Measurements from ENCODE around the gene ENPP1.

DNA sequence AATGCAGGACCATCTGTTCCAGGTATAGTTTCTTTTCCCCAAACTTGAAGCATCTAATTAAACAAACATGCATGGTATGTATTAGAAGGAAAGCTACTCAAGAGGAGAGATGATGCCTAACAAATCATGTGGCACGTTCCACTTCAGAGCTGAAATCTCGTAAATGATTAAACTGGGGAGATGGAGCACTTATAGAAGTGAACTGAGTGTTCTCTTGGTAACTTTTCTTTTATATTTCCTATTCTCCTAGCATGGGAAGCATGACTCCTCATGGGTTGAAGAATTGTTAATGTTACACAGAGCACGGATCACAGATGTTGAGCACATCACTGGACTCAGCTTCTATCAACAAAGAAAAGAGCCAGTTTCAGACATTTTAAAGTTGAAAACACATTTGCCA is 82.3 kb downstream of the ENPP1 start:
- TF ChIP-seq, protein P1, sequence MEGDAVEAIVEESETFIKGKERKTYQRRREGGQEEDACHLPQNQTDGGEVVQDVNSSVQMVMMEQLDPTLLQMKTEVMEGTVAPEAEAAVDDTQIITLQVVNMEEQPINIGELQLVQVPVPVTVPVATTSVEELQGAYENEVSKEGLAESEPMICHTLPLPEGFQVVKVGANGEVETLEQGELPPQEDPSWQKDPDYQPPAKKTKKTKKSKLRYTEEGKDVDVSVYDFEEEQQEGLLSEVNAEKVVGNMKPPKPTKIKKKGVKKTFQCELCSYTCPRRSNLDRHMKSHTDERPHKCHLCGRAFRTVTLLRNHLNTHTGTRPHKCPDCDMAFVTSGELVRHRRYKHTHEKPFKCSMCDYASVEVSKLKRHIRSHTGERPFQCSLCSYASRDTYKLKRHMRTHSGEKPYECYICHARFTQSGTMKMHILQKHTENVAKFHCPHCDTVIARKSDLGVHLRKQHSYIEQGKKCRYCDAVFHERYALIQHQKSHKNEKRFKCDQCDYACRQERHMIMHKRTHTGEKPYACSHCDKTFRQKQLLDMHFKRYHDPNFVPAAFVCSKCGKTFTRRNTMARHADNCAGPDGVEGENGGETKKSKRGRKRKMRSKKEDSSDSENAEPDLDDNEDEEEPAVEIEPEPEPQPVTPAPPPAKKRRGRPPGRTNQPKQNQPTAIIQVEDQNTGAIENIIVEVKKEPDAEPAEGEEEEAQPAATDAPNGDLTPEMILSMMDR (IDR thresholded peaks at IDR 0.05) = no peak
- no peak for TF ChIP-seq EZH2 (IDR thresholded peaks at IDR 0.05; ENCODE audit: borderline replicate concordance, insufficient read depth, low read depth, low read length, poor library complexity, severe bottlenecking)
